Measurements from ENCODE around the gene BEST3. TPM values are rescaled to one million over a fixed set of nuclear protein-coding genes. Genes with fewer than 3 reads are reported as not detected.
"Not testable (repeated sequence)": the region's sequence is repeated elsewhere in the genome, so short reads cannot be mapped to it uniquely, and the experiment has no call there.

Gene BEST3
- total RNA-seq, 1 donor from 2014 or later, result 72.2 TPM

DNA sequence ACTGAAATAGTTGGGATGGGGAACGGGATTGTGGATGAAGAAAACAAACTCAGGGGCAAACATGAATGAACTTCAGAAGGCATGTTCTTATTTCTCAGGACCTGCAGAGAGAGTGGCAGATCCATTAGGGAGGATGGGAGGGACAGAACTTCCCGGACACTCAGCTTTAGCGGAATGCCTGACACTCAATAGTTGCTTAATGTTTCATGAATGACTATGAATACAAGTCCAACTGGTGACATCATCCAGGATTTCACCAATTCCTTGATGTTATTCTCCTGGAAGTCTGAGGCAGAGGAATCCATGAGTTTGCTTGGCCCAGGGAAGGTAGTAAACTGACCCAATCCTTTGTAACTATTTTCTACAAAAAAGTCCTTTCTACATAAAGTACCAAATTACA lies 50.6 kb downstream of the BEST3 start:
- DNase-seq, result no peak

- DNase-seq, result no peak
Measured at GRCh38 chr12:69647178-69647577, 51.9 kb downstream of the BEST3 start.

- no peak for DNase-seq
Measured at GRCh38 chr12:69645031-69645430, 54.1 kb downstream of the BEST3 start.

GRCh38 chr12:69644511-69644910 lies 54.6 kb downstream of the BEST3 start:
- no peak for DNase-seq

DNA sequence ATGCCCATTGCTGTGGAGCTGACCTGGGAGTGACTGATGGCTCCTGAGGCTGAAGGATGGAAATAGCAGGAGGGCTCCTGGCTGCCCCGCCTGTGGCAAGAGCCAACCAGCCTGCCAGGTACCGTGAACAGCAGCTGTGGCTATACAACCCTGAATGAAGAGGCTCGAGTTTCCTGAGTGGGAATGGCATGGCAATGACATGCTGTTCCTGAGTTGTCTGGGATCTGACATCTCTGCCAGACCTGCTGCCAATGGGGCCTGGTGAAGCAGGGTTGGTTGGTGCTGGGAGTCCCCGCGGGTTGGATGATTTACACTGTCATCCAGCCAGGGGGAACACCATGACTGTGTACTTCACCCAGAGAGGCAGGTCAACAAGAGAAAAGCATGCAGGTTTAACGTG lies 56.6 kb downstream of the BEST3 start:
- DNase-seq, result no peak

GRCh38 chr12:69641546-69641945 lies 57.6 kb downstream of the BEST3 start:
- DNase-seq, result no peak

- DNase-seq, result peak; percentile 76
Measured at GRCh38 chr12:69639400-69640016, 59.6 kb downstream of the BEST3 start.

GRCh38 chr12:69633061-69633460 lies 66.0 kb downstream of the BEST3 start:
- DNase-seq, result no peak

DNA sequence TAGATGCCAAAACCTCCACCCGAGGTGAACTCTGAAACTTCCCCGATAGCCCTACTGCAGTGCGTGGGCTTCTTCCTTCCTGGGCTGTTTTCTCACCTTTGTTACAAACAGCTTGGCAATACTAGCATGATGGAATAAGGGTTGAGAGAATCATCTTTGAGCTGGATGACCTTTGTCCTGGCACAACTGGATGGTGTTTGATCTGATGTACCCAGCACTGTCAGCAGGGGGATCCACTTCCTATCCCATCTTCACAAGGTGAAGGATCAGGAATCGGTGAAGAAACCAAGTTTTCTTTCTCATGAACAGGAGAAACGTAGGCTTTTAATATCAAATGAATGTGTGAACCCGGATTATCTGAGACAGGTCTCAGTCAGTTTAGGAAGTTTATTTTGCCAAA lies 68.9 kb downstream of the BEST3 start:
- no peak for DNase-seq

DNA sequence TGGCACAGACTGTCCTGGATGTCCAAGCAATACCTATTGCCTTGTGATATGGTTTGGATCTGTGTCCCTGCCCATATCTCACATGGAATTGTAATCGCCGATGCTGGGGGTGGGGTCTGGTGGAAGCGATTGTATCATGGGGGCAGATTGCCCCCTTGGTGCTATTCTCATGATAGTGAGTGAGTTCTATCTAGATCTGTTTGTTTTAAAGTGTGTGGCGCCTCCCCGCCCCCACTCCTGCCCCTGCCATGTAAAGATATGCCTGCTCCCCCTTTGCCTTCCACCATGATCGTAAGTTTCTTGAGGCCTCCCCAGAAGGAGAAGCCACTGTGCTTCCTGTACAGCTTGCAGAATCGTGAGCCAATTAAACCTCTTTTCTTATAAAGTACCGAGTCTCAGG lies 71.6 kb downstream of the BEST3 start:
- DNase-seq, result no peak

- DNase-seq, result peak; percentile 34
Measured at GRCh38 chr12:69623970-69624369, 75.1 kb downstream of the BEST3 start.

DNA sequence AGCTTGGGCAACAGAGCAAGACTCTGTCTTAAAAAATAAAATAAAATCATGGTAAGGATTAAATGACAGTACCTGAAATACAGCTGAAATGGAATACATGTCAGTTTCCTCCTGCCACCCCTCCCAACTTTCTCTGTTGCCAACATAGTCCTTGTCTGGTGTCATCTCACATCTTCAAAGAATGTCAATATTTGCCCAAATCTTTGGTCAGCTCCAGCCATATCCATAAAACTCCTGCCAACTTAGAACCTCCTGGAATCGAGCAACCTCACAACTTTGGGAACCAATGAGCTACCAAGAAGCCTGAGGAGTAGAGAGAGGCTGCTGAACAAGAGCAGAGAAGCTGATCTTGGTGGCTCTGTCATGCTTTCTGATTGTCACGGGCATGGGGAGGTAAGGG lies 77.6 kb downstream of the BEST3 start:
- no peak for DNase-seq

DNA sequence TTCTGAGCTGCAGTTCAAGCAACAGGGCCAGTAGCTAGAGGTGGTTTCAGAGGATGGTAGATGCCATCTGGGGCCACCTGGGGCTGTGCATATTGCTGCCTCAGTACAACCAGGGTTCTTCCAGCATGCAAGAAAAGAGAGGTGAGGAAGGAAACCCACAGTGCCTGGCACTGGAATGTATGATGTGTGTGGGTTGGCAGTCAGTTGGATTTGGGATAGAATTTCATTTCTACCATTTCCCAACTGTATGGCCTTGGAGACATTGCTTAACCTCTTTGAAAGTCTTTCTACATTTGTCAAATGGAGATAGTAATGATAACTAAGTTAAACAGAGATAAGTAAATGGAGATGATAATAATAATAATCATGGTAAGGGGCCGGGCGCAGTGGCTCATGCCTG lies 78.2 kb downstream of the BEST3 start:
- DNase-seq, result no peak

- DNase-seq, result no peak
Measured at GRCh38 chr12:69620077-69620476, 79.0 kb downstream of the BEST3 start.

DNA sequence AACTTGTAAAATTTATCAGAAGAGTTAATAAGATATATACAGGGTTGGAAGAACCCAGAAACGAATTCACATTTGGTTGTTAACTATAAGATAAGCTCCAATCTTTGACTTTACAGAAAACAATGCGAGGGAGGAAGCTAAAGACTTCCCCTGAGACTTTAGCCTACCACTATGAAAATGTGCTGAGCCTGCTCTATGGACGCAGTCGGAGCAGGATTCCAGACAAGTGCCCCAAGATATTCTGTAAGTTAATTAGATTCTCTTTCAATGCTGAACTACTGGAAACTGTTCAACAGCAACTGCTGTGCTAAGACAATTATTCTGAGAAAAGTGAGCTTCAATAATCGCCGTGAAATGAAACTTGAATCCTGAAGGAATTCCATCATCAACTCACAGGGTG lies 80.1 kb downstream of the BEST3 start:
- no peak for DNase-seq

- no peak for DNase-seq
Measured at GRCh38 chr12:69616025-69616424, 83.1 kb downstream of the BEST3 start.

DNA sequence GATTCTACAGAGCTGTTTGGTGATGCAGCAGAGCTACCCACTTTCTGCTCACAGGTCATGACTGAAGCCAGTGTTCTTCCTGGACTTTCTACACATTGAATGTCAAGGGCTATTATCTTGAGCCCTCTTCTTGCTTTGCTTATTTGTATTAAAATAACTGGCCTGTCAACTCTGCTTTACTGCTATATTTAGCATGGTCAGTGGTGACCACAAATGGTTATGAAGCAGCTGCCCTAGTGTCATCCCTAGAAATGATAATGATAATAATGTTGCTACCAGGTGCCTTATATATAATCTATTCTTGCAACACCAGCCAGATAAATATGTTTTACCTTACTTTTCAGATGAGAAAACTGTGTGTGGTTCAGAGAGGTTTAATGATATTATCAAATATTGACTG lies 85.8 kb downstream of the BEST3 start:
- no peak for DNase-seq

- no peak for DNase-seq
Measured at GRCh38 chr12:69610729-69611128, 88.4 kb downstream of the BEST3 start, which contains the start of gene LRRC10. Gene LRRC10 (minus strand): TSS chr12:69610907. CDS start chr12:69610838, 69 bp downstream.

GRCh38 chr12:69610126-69610525 lies 89.0 kb downstream of the BEST3 start:
- no peak for DNase-seq

DNA sequence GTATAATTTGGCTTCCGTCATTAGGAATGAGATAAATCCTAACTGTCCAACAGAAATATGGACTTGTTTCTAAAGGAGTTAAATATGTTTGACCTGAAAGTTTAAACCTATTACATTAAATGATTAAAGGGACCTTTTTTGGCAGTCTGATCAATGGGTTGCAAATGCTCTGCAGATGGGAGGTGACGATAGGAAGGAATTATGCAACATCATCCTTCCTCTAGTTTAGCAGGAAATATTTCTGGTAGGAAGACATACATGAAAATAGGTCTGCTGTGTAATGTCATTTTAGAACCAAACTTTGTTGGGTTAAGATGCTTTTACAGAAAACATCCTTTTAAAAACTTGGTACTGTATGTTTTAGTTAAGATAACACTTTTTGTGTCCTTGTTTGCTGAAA lies 91.0 kb downstream of the BEST3 start:
- peak; percentile 13 for DNase-seq

DNA sequence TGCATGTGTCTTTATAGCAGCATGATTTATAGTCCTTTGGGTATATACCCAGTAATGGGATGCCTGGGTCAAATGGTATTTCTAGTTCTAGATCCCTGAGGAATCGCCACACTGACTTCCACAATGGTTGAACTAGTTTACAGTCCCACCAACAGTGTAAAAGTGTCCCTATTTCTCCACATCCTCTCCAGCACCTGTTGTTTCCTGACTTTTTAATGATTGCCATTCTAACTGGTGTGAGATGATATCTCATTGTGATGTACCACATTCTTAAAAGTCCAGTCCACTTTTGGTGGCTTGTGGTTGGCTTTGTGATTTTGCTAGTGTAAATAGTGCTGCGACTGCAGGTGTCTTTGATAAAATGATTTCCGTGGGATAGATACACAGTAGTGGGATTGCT lies 94.8 kb downstream of the BEST3 start:
- not testable (repeated sequence) for DNase-seq

Measured in tongue (tissue), 2 donors.